Heart right ventricle (tissue), 16 donors: ENCODE results near the gene OR10H4. TPM values are rescaled to one million over a fixed set of nuclear protein-coding genes. Genes with fewer than 3 reads are reported as not detected.

ENCODE experiments used
- ATAC-seq, 8 donors: fragments of 200-7000 bp; cut with Tn5 transposase; one replicate each; pipeline ENCODE4 v1.9.1; 2020; ENCODE audit warnings: mild to moderate bottlenecking in 8 of 8, moderate library complexity in 8 of 8, moderate number of reproducible peaks in 1 of 8
- DNase-seq, 2 donors: peaks; one replicate each; pipeline ENCODE4 v3.0.0-alpha.2; 2020
- H3K27ac ChIP-seq, 10 donors: fragments of 200-600 bp; sonication (generic) in 2 of 10; one replicate each; pipeline versions ENCODE4 v1.5.0 to v1.8.0; 2020 to 2022; ENCODE audit warnings: mild to moderate bottlenecking in 3 of 10
- H3K27me3 ChIP-seq, 7 donors: fragments of 200-600 bp; one replicate each; pipeline ENCODE4 v1.8.0; 2021 to 2022; ENCODE audit warnings: mild to moderate bottlenecking in 2 of 7
- H3K36me3 ChIP-seq, 9 donors: fragments of 200-600 bp; sonication (generic) in 1 of 9; one replicate each; pipeline versions ENCODE4 v1.5.0 to v1.8.0; 2020 to 2022; ENCODE audit warnings: mild to moderate bottlenecking in 2 of 9
- H3K4me1 ChIP-seq, 9 donors: fragments of 200-600 bp; sonication (generic) in 1 of 9; one replicate each; pipeline versions ENCODE4 v1.5.0 to v1.8.0; 2020 to 2022; ENCODE audit warnings: mild to moderate bottlenecking in 4 of 9
- H3K4me3 ChIP-seq, 10 donors: fragments of 200-600 bp; sonication (generic) in 2 of 10; one replicate each; pipeline versions ENCODE4 v1.5.0 to v1.8.0; 2020 to 2022; ENCODE audit warnings: mild to moderate bottlenecking in 7 of 10, moderate library complexity in 2 of 10
- H3K9me3 ChIP-seq, 11 donors: fragments of 200-600 bp in 10 of 11; sonication (generic) in 2 of 11; one replicate each; pipeline versions ENCODE4 v1.5.0 to v1.8.0; 2013 to 2022; ENCODE audit warnings: mild to moderate bottlenecking in 2 of 11, control low read depth in 1 of 11, moderate library complexity in 1 of 11
- WGBS, 2 donors: extraction: QIAGEN DNeasy Blood & Tissue Kit; methylation state at CpG; one replicate each; pipeline ENCODE4 v1.1.7; 2013; ENCODE audit warnings: inconsistent platforms in 1 of 2; 5-methylcytosine and 5-hydroxymethylcytosine counted together
- intact Hi-C, 10 donors: fragments of 100-400 bp; cut with DNase I; formaldehyde crosslinking; loops; one replicate each; pipeline versions ENCODE4 v1.11.1 to v1.14.2; 2022
- polyA plus RNA-seq, 2 donors: library from polyadenylated mRNA; stranded (reverse); fragments of 200-250 nt; gene quantifications; one replicate each; pipeline ENCODE4 v1.2.3, GENCODE V29; 2013
- total RNA-seq, 10 donors: library from RNA; stranded (reverse); fragmentation: NEBNext Ultra II Directional in 3 of 10; extraction: Animal tissue kit (Norgen Biotek cat#: 25700) in 3 of 10; gene quantifications; one replicate each; pipeline versions ENCODE4 v1.2.1 to v1.2.4, GENCODE V29; 2021 to 2023
- TF ChIP-seq, protein P1 (sequence below), 9 donors: fragments of 200-600 bp; sonication (generic) in 2 of 9; IDR thresholded peaks; one replicate each; pipeline versions ENCODE4 v1.5.0 to v1.8.0; 2021 to 2022; ENCODE audit warnings: antibody characterized with exemption in 9 of 9, mild to moderate bottlenecking in 5 of 9, moderate library complexity in 1 of 9
- donor health status: Arrhythmogenic right ventricular cardiomyopathy.
- donor health status: ischemic (EF 13 %, LVEDD 7.1; RV severe dilation, severe dysfunction).
- donor health status: healthy with polysubstance abuse.
- donor health status: DM: no; HTN: yes; CAD: no.
- donor health status: DM: no; HTN: no; CAD: no.
- donor health status: ischemic (EF 25% LVEDD 6.9; RV normal size, moderate dysfunction).
- donor health status: ischemic (EF 25% LVEDD 5.7; RV mildly dilated, moderate dysfunction).
- donor health status: healthy.
- donor health status: DM: yes; HTN: yes; CAD: no.
- donor health status: Ischemic cardiomyopathy.
- donor health status: ischemic (EF 35%, LVEDD 5.7; RV mildly dilated, moderate dysfunction).
- donor health status: nonischemic (EF 11% LVEDD 7.7; RV severe dilation, severe dysfunction).
- donor health status: DM: yes; HTN: yes; CAD: no.
- donor health status: PGD.
- donor health status: ischemic (EF 29% LVEDD 5.4; RV normal size, mild dysfunction).
- donor health status: nonischemic (EF 23%, LVEDD 6.1; RV moderate dilation, normal function).

The OR10H4 gene
- total and polyA plus RNA-seq, 12 donors: not detected

DNA sequence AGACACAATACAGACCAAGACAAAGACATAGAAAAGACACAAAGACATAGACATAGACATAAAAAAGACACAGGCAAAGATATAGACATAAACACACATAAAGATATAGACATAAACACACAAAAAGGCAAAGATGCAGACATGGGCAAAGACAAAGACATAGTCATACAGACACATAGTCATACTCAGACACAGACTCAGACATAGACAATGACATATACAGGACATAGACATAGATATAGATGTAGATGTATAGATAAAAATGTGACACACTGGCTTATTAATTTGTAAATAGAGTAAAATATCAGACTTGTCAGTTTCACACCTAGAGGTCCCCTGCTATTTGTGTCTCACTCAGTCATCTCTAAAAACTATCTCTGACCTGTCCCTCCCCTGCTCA, 42.8 kb downstream of the OR10H4 start:
- TF ChIP-seq, protein P1, sequence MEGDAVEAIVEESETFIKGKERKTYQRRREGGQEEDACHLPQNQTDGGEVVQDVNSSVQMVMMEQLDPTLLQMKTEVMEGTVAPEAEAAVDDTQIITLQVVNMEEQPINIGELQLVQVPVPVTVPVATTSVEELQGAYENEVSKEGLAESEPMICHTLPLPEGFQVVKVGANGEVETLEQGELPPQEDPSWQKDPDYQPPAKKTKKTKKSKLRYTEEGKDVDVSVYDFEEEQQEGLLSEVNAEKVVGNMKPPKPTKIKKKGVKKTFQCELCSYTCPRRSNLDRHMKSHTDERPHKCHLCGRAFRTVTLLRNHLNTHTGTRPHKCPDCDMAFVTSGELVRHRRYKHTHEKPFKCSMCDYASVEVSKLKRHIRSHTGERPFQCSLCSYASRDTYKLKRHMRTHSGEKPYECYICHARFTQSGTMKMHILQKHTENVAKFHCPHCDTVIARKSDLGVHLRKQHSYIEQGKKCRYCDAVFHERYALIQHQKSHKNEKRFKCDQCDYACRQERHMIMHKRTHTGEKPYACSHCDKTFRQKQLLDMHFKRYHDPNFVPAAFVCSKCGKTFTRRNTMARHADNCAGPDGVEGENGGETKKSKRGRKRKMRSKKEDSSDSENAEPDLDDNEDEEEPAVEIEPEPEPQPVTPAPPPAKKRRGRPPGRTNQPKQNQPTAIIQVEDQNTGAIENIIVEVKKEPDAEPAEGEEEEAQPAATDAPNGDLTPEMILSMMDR (IDR thresholded peaks at IDR 0.05): no peak
- Histone ChIP-seq H3K9me3 (peaks cover 0 to 24% (median 0%) of the 10 kb centered on the region in 11 donors), H3K27me3 (peaks cover 0 to 49% (median 11%) of the 10 kb centered on the region in 7 donors), H3K4me3 (no peak overlapping the region), H3K36me3 (no peaks in the 10 kb centered on the region), H3K27ac (no peak overlapping the region), H3K4me1 (peaks cover 0 to 4% (median 0%) of the 10 kb centered on the region in 9 donors)
- intact Hi-C loops: no loop called here
- DNase-seq (no peak), ATAC-seq (no peak)

DNA sequence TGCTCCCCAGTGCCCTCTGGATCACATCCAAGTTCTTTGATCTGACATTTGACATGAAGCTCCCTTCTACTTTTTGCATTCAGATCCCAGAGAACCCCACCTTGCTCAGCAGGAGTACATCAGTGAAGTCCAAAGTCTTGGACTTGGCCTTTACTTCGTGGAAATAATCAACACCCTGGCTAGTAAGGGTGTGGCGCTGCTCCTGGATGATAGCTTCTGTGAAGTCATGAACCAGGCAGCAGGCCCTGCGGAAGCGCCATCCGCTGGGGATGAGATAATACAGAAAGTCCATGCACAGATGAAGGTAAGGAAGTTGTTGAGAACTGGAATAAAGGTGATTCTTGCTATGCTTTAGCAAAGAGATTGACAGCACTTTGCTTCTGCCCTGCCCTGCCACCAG, 43.2 kb downstream of the OR10H4 start:
- ATAC-seq (no peak), DNase-seq (no peak)
- intact Hi-C loops: no loop called here
- H3K9me3 ChIP-seq: peaks cover 0 to 20% (median 0%) of the 10 kb centered on the region in 11 donors
- H3K27ac ChIP-seq: no peak overlapping the region
- TF ChIP-seq, protein P1 (IDR thresholded peaks at IDR 0.05): no peak
- 58 to 69% methylated on average over 5 of the region's 5 CpGs for WGBS, 2 donors
- no peaks in the 10 kb centered on the region for H3K36me3 ChIP-seq
- H3K27me3 ChIP-seq: peaks cover 0 to 47% (median 11%) of the 10 kb centered on the region in 7 donors
- no peak overlapping the region for H3K4me3 ChIP-seq
- peaks cover 0 to 4% (median 0%) of the 10 kb centered on the region in 9 donors for H3K4me1 ChIP-seq

DNA sequence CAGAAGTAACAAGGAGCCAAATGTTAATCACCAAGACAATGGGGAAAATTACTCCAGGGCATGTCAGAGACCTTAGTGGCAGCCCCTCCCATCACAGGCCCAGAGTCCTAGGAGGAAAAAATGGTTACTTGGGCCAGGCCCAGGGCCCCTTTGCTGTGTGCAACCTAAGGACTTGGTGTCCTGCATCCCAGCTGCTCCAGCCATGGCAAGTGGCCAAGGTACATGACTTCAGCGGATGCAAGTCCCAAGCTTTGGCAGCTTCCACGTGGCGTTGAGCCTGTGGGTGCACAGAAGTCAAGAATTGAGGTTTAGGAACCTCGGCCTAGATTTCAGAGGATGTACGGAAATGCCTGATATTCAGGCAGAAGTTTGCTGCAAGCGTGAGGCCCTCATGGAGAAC, 46.7 kb downstream of the OR10H4 start:
- no peaks in the 10 kb centered on the region for H3K4me1 ChIP-seq
- ATAC-seq (peak in 1 of 8 donors; percentile 49), DNase-seq (peak in 1 of 2 donors; percentile 28)
- H3K27ac ChIP-seq: no peak overlapping the region
- no peaks in the 10 kb centered on the region for H3K36me3 ChIP-seq
- no peak overlapping the region for H3K4me3 ChIP-seq
- intact Hi-C loops: no loop called here
- TF ChIP-seq, protein P1 (IDR thresholded peaks at IDR 0.05): no peak
- peaks cover 0 to 19% (median 11%) of the 10 kb centered on the region in 7 donors for H3K27me3 ChIP-seq
- WGBS, 2 donors: 53 to 58% methylated on average over 6 of the region's 6 CpGs
- H3K9me3 ChIP-seq: peaks cover 0 to 17% (median 0%) of the 10 kb centered on the region in 11 donors

GRCh38 chr19:15998166-15998565, 49.4 kb downstream of the OR10H4 start:
- Histone ChIP-seq H3K27me3 (peaks cover 0 to under 1% (median 0%) of the 10 kb centered on the region in 7 donors), H3K4me1 (peaks cover 0 to 22% (median 0%) of the 10 kb centered on the region in 9 donors), H3K9me3 (peaks cover 0 to 7% (median 0%) of the 10 kb centered on the region in 11 donors), H3K27ac (no peak overlapping the region), H3K36me3 (no peaks in the 10 kb centered on the region), H3K4me3 (no peak overlapping the region)
- TF ChIP-seq, protein P1 (IDR thresholded peaks at IDR 0.05): no peak
- intact Hi-C loops: no loop called here
- DNase-seq (no peak), ATAC-seq (no peak)
- WGBS, 2 donors: 74% methylated on average over 4 of the region's 4 CpGs

Other genes starting within 250 kb of the OR10H4 start
- not detected for gene OR10H2, start 221.0 kb upstream of the OR10H4 start, total RNA-seq
- gene OR10H2, start 221.0 kb upstream of the OR10H4 start, polyA plus RNA-seq: not detected
- not detected for gene OR10H3, start 211.0 kb upstream of the OR10H4 start, total RNA-seq
- gene OR10H3, start 211.0 kb upstream of the OR10H4 start, polyA plus RNA-seq: not detected
- gene OR10H5, start 161.3 kb upstream of the OR10H4 start, total RNA-seq: not detected
- gene OR10H5, start 161.3 kb upstream of the OR10H4 start, polyA plus RNA-seq: not detected
- not detected for gene OR10H1, start 133.3 kb upstream of the OR10H4 start, total RNA-seq
- not detected for gene OR10H1, start 133.3 kb upstream of the OR10H4 start, polyA plus RNA-seq
- gene CYP4F2, start 50.9 kb upstream of the OR10H4 start, total RNA-seq: not detected
- not detected for gene CYP4F2, start 50.9 kb upstream of the OR10H4 start, polyA plus RNA-seq
- 1 to 10 TPM in 2 of 10 donors, under 1 TPM in 5, not detected in 3; 0.09 to 2.1 (median 0.80) TPM for gene CYP4F11, start 14.5 kb upstream of the OR10H4 start, total RNA-seq
- gene CYP4F11, start 14.5 kb upstream of the OR10H4 start, polyA plus RNA-seq: under 1 TPM in 1 of 2 donors, not detected in 1; 0.22 TPM
- gene TPM4, start 127.5 kb downstream of the OR10H4 start, total RNA-seq: 100 to 1,000 TPM in 2 of 10 donors, 10 to 100 TPM in 8; 52.0 to 231 (median 72.5) TPM
- gene TPM4, start 127.5 kb downstream of the OR10H4 start, polyA plus RNA-seq: 100 to 1,000 TPM; 121 to 195 TPM
- gene RAB8A, start 162.9 kb downstream of the OR10H4 start, total RNA-seq: 10 to 100 TPM; 16.4 to 47.4 (median 21.0) TPM
- 10 to 100 TPM; 12.1 to 20.6 TPM for gene RAB8A, start 162.9 kb downstream of the OR10H4 start, polyA plus RNA-seq
- 1 to 10 TPM in 3 of 10 donors, under 1 TPM in 5, not detected in 2; 0.16 to 2.0 (median 0.56) TPM for gene HSH2D, start 194.7 kb downstream of the OR10H4 start, total RNA-seq
- under 1 TPM; 0.19 to 0.51 TPM for gene HSH2D, start 194.7 kb downstream of the OR10H4 start, polyA plus RNA-seq
- gene CIB3, start 224.5 kb downstream of the OR10H4 start, total RNA-seq: not detected
- gene CIB3, start 224.5 kb downstream of the OR10H4 start, polyA plus RNA-seq: not detected
- 10 to 100 TPM; 27.0 to 44.5 (median 32.5) TPM for gene FAM32A, start 236.4 kb downstream of the OR10H4 start, total RNA-seq
- gene FAM32A, start 236.4 kb downstream of the OR10H4 start, polyA plus RNA-seq: 10 to 100 TPM; 36.0 to 75.0 TPM
- 10 to 100 TPM; 34.3 to 53.8 (median 47.0) TPM for gene AP1M1, start 248.9 kb downstream of the OR10H4 start, total RNA-seq
- 10 to 100 TPM; 25.5 to 79.0 TPM for gene AP1M1, start 248.9 kb downstream of the OR10H4 start, polyA plus RNA-seq